Kidney epithelial cell (primary cell): Measurements from ENCODE around the gene ZNF407. TPM values are rescaled to one million over a fixed set of nuclear protein-coding genes. Genes with fewer than 3 reads are reported as not detected.

Experiments used
- DNase-seq: peaks from one replicate; pipeline ENCODE4 v3.0.0-alpha.2; 2010; ENCODE audit warnings: low read depth
- H3K27me3 ChIP-seq: 2 replicates; pipeline ENCODE4 v1.6.0; 2011; ENCODE audit warnings: low read length; ENCODE audit not compliant: control insufficient read depth, insufficient read depth
- H3K36me3 ChIP-seq: 2 replicates; pipeline ENCODE4 v1.5.1; 2011; ENCODE audit warnings: low read length; ENCODE audit not compliant: control insufficient read depth, insufficient read depth
- H3K4me3 ChIP-seq: 2 replicates; pipeline ENCODE4 v1.5.1; 2011; ENCODE audit warnings: low read depth, mild to moderate bottlenecking, control low read depth, low read length
- CTCF ChIP-seq: IDR thresholded peaks from 2 replicates; pipeline ENCODE4 v1.5.1; 2011; ENCODE audit warnings: mild to moderate bottlenecking, moderate library complexity, low read length, control low read depth, inconsistent platforms; ENCODE audit not compliant: insufficient read depth, poor library complexity, severe bottlenecking
- total RNA-seq: library from RNA; depleted of rRNA; stranded (reverse); fragments of >200 nt; gene quantifications from 2 replicates; pipeline ENCODE4 v1.2.3, GENCODE V29; 2015

ZNF407 gene
- total RNA-seq, 1 donor from 2014 or later: 8.2 TPM

- Histone ChIP-seq H3K27me3 (no peaks in the 10 kb centered on the region), H3K4me3 (no peak overlapping the region), H3K36me3 (peaks cover under 1% of the 10 kb centered on the region)
- DNase-seq: no peak
- TF ChIP-seq CTCF: no peak
These were observed 40.5 kb downstream of the ZNF407 start for GRCh38 chr18:74638210-74638609.

- no peak for TF ChIP-seq CTCF
- no peak for DNase-seq
- no peak overlapping the region for H3K4me3 ChIP-seq
- H3K36me3 ChIP-seq: peaks cover 1% of the 10 kb centered on the region
- no peaks in the 10 kb centered on the region for H3K27me3 ChIP-seq
These were observed 47.0 kb downstream of the ZNF407 start for GRCh38 chr18:74644713-74645112.

- Histone ChIP-seq H3K27me3 (no peaks in the 10 kb centered on the region), H3K4me3 (no peak overlapping the region), H3K36me3 (peaks cover 1% of the 10 kb centered on the region)
- DNase-seq: no peak
- TF ChIP-seq CTCF: no peak
These were observed 48.0 kb downstream of the ZNF407 start for GRCh38 chr18:74645679-74646078.

GRCh38 chr18:74651327-74652128 is 53.9 kb downstream of the ZNF407 start:
- no peaks in the 10 kb centered on the region for H3K27me3 ChIP-seq
- peaks cover 1% of the 10 kb centered on the region for H3K36me3 ChIP-seq
- no peak for TF ChIP-seq CTCF
- H3K4me3 ChIP-seq: no peak overlapping the region
- no peak for DNase-seq

GRCh38 chr18:74652392-74652988 is 54.8 kb downstream of the ZNF407 start:
- TF ChIP-seq CTCF: peak; percentile 46
- no peaks in the 10 kb centered on the region for H3K27me3 ChIP-seq
- H3K4me3 ChIP-seq: no peak overlapping the region
- no peak for DNase-seq
- peaks cover 1% of the 10 kb centered on the region for H3K36me3 ChIP-seq
